Dedifferentiated amniotic fluid mesenchymal stem cell (primary cell): ENCODE results near the gene E2F1.
"Not testable (repeated sequence)": the region's sequence is repeated elsewhere in the genome, so short reads cannot be mapped to it uniquely, and the experiment has no call there.

Experiments used
- DNase-seq: peaks from one replicate; pipeline ENCODE4 v3.0.0-alpha.2; 2016; ENCODE audit errors: extremely low spot score

Gene E2F1

GRCh38 chr20:33644313-33645071, 41.7 kb downstream of the E2F1 start:
- DNase-seq = no peak

GRCh38 chr20:33640287-33640686, 45.9 kb downstream of the E2F1 start:
- no peak for DNase-seq

DNA sequence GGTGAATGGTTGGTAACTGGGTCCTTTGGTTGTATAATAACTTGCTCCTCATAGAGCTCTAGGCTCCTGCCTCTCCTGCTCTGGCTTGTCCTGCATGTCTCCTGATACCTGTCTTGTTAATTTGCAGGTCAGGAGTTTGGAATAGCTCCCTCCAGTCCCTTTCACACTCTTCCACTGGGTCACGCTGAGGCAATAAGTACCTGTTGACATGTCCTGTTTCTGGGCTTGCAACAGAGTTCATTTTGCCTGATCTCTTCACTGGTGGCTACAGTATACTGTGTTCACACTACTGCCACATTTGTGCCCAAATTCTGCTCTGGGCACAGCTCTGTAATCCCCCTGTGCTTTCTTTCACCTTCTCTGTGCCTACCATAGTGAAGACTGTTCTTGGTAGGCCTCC, 49.4 kb downstream of the E2F1 start:
- no peak for DNase-seq

DNA sequence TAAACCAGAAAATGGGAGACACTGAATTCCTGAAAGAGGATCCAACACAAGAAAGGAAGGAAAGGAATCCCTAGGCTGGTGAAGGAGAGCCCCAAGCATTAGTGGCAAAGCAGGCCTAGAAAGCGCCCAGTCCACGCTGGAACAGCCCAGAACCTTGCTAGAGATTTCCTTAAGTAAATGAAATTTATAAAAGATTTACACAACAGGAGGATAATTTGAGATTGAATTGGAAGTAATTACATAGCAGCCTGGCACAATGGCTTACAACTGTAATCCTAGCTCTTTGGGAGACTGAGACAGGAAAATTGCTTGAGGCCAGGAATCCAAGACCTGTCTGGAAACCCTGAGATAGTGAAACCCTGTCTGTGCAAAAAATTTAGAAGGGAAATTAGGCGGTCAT, 50.8 kb downstream of the E2F1 start:
- DNase-seq = no peak

DNA sequence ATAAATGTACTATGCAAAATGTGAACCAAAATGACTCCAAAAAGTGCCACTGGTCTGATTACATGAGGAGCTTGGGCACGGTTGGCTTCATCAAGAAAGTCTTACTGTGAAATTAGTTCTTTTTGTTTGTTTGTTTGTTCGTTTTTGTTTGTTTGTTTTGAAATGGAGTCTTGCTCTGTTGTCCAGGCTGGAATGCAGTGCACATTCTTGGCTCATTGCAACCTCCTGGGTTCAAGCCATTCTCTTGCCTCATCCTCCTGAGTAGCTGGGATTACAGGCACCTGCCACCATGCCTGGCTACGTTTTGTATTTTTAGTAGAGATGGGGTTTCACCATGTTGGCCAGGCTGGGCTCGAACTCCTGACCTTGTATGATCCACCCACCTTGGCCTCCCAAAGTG, 54.3 kb downstream of the E2F1 start:
- DNase-seq = not testable (repeated sequence)

- DNase-seq = no peak
Observed at GRCh38 chr20:33630507-33630906, 55.7 kb downstream of the E2F1 start.

DNA sequence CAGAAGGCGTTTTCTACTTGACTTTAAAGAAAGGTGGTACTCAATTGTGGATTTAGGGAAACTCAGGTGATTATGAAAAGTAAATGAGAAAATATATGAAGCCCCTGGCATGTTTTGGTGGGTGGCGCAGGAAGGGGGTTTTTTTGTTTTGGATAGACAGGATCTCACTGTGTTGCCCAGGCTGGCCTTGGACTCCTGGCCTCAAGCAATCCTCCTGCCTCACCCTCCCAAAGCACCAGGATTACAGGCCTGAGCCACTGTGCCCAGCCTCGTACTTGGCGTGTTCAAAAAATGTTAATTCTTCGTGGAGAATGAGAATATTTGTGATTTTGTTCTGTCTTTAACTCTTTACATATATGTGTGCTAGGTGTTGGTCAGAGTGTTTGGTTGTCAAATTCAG, 56.2 kb downstream of the E2F1 start:
- DNase-seq = no peak

DNA sequence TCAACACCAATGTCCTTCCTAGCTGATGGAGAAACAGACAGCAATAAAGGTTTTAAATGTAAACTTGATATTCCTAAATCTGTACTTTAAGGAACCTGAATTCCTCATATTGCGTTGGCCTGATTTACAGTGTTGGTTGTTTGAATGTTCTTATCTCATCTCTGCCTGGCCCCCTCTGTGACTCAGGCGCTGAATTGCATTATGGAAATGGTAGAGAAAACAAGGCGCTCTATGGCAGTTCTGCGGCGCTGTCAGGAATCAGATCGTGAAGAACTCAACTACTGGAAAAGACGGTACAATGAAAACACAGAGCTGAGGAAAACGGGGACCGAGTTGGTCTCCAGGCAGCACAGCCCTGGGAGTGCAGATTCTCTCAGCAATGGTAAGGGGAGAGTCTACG, 56.7 kb downstream of the E2F1 start:
- DNase-seq = no peak

DNA sequence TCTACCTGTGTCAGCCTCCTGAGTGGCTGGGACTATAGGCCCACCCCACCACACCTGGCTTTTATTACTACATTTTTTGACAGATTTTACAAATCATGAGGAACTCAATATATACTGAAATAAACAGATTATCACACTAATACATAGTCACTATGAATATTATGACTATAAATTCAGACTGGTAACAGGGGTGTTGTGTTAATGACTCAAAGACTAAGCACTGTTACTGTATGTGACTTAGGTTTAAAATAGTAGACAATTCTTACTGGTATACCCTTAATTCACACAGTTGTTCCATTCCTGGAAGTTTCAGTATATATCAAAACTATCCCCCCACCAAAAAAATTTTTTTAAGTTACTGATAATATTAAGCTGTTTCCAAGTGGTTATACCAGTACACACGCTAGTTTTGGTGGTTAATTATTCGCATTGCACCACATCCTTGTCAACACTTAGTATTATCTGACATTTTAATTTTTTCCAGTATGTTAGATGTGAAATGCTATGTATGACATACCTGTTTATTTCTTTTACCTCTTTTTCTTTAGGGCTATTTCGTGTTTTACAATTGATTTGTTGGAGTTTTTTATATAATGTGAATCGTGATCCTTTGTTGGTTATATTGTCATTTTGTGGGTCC, 58.5 kb downstream of the E2F1 start:
- DNase-seq = no peak

DNA sequence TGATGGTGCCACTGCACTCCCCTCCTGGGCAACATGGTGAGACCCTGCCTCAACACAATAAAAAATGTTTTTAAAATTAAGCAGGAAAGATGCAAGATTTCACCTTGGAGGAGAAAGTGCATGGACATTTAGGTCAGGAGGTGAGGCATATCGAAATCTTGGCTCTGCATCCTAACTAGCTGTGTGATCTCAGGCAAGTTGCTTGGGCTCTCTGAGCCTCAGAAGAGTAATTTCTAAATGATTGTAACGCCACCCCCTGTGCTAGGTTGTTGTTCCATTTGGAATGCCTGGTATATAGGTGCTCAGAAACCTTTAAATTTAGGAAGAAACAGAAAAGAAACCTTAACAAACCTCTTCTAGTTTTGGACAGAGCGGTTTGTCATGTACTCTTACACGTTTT, 60.0 kb downstream of the E2F1 start:
- DNase-seq = no peak
